ENCODE measurements around the gene GUCA2A.

DNA sequence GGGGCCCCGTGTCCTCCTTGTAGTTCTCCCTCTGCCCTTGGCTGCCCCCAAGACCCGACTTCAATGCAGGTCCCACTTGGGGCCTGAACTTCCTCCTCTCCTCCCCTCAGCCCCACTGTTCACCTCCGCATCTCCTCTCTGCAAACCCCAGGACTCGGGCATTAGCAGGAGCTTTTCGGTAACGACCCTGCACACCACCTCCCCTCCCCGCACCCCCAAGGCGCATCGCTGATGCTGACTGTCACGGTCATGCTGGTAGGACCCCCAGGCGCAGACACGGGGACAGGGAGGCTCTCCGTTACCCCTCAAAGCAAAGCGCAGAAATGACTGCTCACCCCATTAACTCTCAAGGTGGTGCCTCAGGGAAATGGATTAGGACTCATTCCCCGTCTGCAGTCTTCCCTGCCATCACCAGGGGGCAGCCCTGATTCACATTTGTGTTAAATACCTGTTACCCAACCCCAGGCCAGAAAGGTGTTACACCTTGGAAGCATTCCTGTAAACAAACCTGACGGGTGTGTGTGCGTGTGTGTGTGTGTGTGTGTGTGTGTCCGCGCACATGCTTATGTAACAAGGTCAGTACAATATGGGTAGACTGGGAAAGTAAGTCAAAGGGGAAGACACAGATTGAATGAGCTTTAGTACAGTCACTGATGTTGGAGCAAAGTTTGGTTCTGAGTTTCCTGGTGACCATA is 17.8 kb downstream of the GUCA2A start:
- TF ChIP-seq, protein P1, sequence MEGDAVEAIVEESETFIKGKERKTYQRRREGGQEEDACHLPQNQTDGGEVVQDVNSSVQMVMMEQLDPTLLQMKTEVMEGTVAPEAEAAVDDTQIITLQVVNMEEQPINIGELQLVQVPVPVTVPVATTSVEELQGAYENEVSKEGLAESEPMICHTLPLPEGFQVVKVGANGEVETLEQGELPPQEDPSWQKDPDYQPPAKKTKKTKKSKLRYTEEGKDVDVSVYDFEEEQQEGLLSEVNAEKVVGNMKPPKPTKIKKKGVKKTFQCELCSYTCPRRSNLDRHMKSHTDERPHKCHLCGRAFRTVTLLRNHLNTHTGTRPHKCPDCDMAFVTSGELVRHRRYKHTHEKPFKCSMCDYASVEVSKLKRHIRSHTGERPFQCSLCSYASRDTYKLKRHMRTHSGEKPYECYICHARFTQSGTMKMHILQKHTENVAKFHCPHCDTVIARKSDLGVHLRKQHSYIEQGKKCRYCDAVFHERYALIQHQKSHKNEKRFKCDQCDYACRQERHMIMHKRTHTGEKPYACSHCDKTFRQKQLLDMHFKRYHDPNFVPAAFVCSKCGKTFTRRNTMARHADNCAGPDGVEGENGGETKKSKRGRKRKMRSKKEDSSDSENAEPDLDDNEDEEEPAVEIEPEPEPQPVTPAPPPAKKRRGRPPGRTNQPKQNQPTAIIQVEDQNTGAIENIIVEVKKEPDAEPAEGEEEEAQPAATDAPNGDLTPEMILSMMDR (IDR thresholded peaks at IDR 0.05) = peak; percentile 69 to 80 (median 71)
- TF ChIP-seq POLR2A (IDR thresholded peaks at IDR 0.05) = no peak
